Activated naive CD4-positive, alpha-beta T cell treated with anti-CD3 and anti-CD28 coated beads for 36 hours (primary cell): ENCODE results near the gene LY6G5C. TPM values are rescaled to one million over a fixed set of nuclear protein-coding genes. Genes with fewer than 3 reads are reported as not detected.
A peak's percentile ranks its signal among the peaks of the same experiment; 100 is the strongest.

Source experiments
- CTCF ChIA-PET: fragments of 350-600 bp; sonication (Branson Sonifier 250); formaldehyde crosslinking; loops from one replicate; lab custom pipeline; 2021; ENCODE audit warnings: antibody characterized with exemption; lab: Charles Lee
- DNase-seq: peaks from one replicate; pipeline ENCODE4 v3.0.0-alpha.2; 2020
- H3K27ac Mint-ChIP-seq: one replicate; pipeline ENCODE4 v1.8.0; 2021; ENCODE audit warnings: mild to moderate bottlenecking, mixed read lengths
- H3K27me3 Mint-ChIP-seq: one replicate; pipeline ENCODE4 v1.8.0; 2021; ENCODE audit warnings: low read depth, mixed read lengths
- H3K36me3 Mint-ChIP-seq: one replicate; pipeline ENCODE4 v1.8.0; 2021; ENCODE audit warnings: low read depth, mixed read lengths
- H3K4me1 Mint-ChIP-seq: one replicate; pipeline ENCODE4 v1.8.0; 2021; ENCODE audit warnings: low read depth, mixed read lengths
- H3K4me3 Mint-ChIP-seq: one replicate; pipeline ENCODE4 v1.8.0; 2021; ENCODE audit warnings: mild to moderate bottlenecking, moderate library complexity, mixed read lengths
- H3K9me3 Mint-ChIP-seq: one replicate; pipeline ENCODE4 v1.8.0; 2021; ENCODE audit warnings: mixed read lengths
- intact Hi-C: fragments of 100-400 bp; cut with micrococcal nuclease; formaldehyde crosslinking; loops from one replicate; pipeline ENCODE4 v1.15.1; 2023
- microRNA-seq: library from miRNA; unstranded; fragments of <30 nt; microRNA quantifications from one replicate; pipeline ENCODE4 v1.2.0, GENCODE V29; 2022; ENCODE audit warnings: borderline microRNAs expressed, borderline replicate concordance
- total RNA-seq, 2 experiments: library from RNA; stranded (reverse); gene quantifications; one replicate each; pipeline ENCODE4 v1.2.3, GENCODE V29; 2021

LY6G5C gene
- total RNA-seq, 2 experiments from 2014 or later = 0.93 to 1.4 TPM

- intact Hi-C loops = no loop called here
- no peaks in the 10 kb centered on the region for H3K27me3 Mint-ChIP-seq
- peaks cover 11% of the 10 kb centered on the region for H3K4me1 Mint-ChIP-seq
- peak overlapping the region; percentile 14 for H3K27ac Mint-ChIP-seq
- H3K9me3 Mint-ChIP-seq = no peaks in the 10 kb centered on the region
- CTCF ChIA-PET = no interaction called here
- H3K4me3 Mint-ChIP-seq = no peak overlapping the region
- H3K36me3 Mint-ChIP-seq = peaks cover 80% of the 10 kb centered on the region
- DNase-seq = no peak
Measured at GRCh38 chr6:31627690-31628287, 53.1 kb downstream of the LY6G5C start.

DNA sequence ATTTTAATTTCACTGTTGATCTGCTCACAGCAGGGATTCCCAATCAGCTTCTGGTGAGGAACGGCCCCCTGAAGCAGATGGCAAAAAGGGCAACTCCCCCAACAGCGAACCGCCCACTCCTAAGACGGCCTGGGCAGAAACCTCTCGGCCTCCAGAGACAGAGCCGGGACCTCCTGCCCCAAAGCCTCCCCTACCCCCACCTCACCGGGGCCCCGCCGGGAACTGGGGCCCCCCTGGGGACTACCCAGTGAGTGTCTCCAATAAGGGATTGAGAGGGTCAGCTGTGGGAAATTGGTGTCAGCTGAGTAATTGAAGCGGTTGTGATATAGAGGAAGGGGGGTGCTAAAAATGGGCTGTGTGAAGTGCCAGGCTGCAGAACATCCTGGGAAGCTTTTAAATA is 53.9 kb downstream of the LY6G5C start:
- no peaks in the 10 kb centered on the region for H3K27me3 Mint-ChIP-seq
- peaks cover 20% of the 10 kb centered on the region for H3K4me1 Mint-ChIP-seq
- H3K36me3 Mint-ChIP-seq = peaks cover 83% of the 10 kb centered on the region
- H3K9me3 Mint-ChIP-seq = no peaks in the 10 kb centered on the region
- DNase-seq = no peak
- CTCF ChIA-PET = no interaction called here
- intact Hi-C loops = no loop called here
- no peak overlapping the region for H3K4me3 Mint-ChIP-seq
- H3K27ac Mint-ChIP-seq = no peak overlapping the region

Small RNAs within 50 kb of the gene (microRNA-seq; reads per million reads assigned to microRNA genes)
- gene MIR4646 (not detected), gene MIR6832 (not detected)

Other genes starting within 250 kb of the LY6G5C start
- 10 to 100 TPM; 21.4 to 22.6 TPM for gene MICB, start 182.9 kb downstream of the LY6G5C start, total RNA-seq
- not detected for gene MCCD1, start 152.1 kb downstream of the LY6G5C start, total RNA-seq
- 100 to 1,000 TPM; 600 to 624 TPM for gene DDX39B, start 139.1 kb downstream of the LY6G5C start, total RNA-seq
- 1 to 10 TPM; 1.2 to 1.4 TPM for gene ATP6V1G2, start 134.5 kb downstream of the LY6G5C start, total RNA-seq
- gene NFKBIL1, start 133.5 kb downstream of the LY6G5C start, total RNA-seq = 10 to 100 TPM; 20.4 to 20.6 TPM
- gene LTA, start 108.8 kb downstream of the LY6G5C start, total RNA-seq = 100 to 1,000 TPM; 165 to 173 TPM
- gene TNF, start 105.5 kb downstream of the LY6G5C start, total RNA-seq = 10 to 100 TPM; 31.6 to 33.2 TPM
- gene LTB, start 98.6 kb downstream of the LY6G5C start, total RNA-seq = 10 to 100 TPM; 50.5 to 52.3 TPM
- 10 to 100 TPM; 11.5 to 12.5 TPM for gene LST1, start 94.8 kb downstream of the LY6G5C start, total RNA-seq
- 1 to 10 TPM; 2.8 TPM for gene NCR3, start 88.1 kb downstream of the LY6G5C start, total RNA-seq
- gene AIF1, start 65.8 kb downstream of the LY6G5C start, total RNA-seq = 100 to 1,000 TPM; 120 to 129 TPM
- 100 to 1,000 TPM; 283 to 304 TPM for gene PRRC2A, start 60.4 kb downstream of the LY6G5C start, total RNA-seq
- 100 to 1,000 TPM; 286 to 295 TPM for gene BAG6, start 28.4 kb downstream of the LY6G5C start, total RNA-seq
- gene APOM, start 25.2 kb downstream of the LY6G5C start, total RNA-seq = 1 to 10 TPM; 2.6 to 3.7 TPM
- gene C6orf47, start 20.3 kb downstream of the LY6G5C start, total RNA-seq = 1 to 10 TPM; 8.8 to 9.0 TPM
- 10 to 100 TPM; 31.2 to 32.4 TPM for gene GPANK1, start 16.1 kb downstream of the LY6G5C start, total RNA-seq
- gene CSNK2B, start 15.0 kb downstream of the LY6G5C start, total RNA-seq = 100 to 1,000 TPM; 215 to 219 TPM
- 1 to 10 TPM; 6.4 to 6.5 TPM for gene LY6G5B, start 11.1 kb downstream of the LY6G5C start, total RNA-seq
- gene ABHD16A, start 22.3 kb upstream of the LY6G5C start, total RNA-seq = 10 to 100 TPM; 19.9 to 22.5 TPM
- gene LY6G6F, start 25.8 kb upstream of the LY6G5C start, total RNA-seq = not detected
- not detected for gene LY6G6D, start 34.3 kb upstream of the LY6G5C start, total RNA-seq
- gene LY6G6C, start 40.7 kb upstream of the LY6G5C start, total RNA-seq = not detected
- under 1 TPM in 1 of 2 experiments, not detected in 1; 0.49 TPM for gene MPIG6B, start 42.3 kb upstream of the LY6G5C start, total RNA-seq
- gene DDAH2, start 48.2 kb upstream of the LY6G5C start, total RNA-seq = 10 to 100 TPM in 1 of 2 experiments, 1 to 10 TPM in 1; 8.5 to 11.3 TPM
- 100 to 1,000 TPM; 348 to 353 TPM for gene CLIC1, start 55.5 kb upstream of the LY6G5C start, total RNA-seq
- gene MSH5, start 58.9 kb upstream of the LY6G5C start, total RNA-seq = 100 to 1,000 TPM; 101 to 105 TPM
- gene SAPCD1, start 81.6 kb upstream of the LY6G5C start, total RNA-seq = 10 to 100 TPM in 1 of 2 experiments, 1 to 10 TPM in 1; 9.8 to 10.5 TPM
- under 1 TPM; 0.69 to 0.89 TPM for gene VWA7, start 96.3 kb upstream of the LY6G5C start, total RNA-seq
- 100 to 1,000 TPM; 157 to 161 TPM for gene VARS1, start 114.7 kb upstream of the LY6G5C start, total RNA-seq
- gene LSM2, start 125.9 kb upstream of the LY6G5C start, total RNA-seq = 100 to 1,000 TPM; 172 to 174 TPM
- under 1 TPM; 0.86 to 0.95 TPM for gene HSPA1L, start 134.2 kb upstream of the LY6G5C start, total RNA-seq
- gene HSPA1A, start 134.5 kb upstream of the LY6G5C start, total RNA-seq = 10 to 100 TPM; 19.8 to 23.1 TPM
- 10 to 100 TPM; 47.8 to 50.1 TPM for gene HSPA1B, start 146.7 kb upstream of the LY6G5C start, total RNA-seq
- gene NEU1, start 181.8 kb upstream of the LY6G5C start, total RNA-seq = 1 to 10 TPM; 8.4 to 9.2 TPM
- gene SLC44A4, start 197.9 kb upstream of the LY6G5C start, total RNA-seq = under 1 TPM in 1 of 2 experiments, not detected in 1; 0.10 TPM
- 10 to 100 TPM; 33.0 to 37.3 TPM for gene EHMT2, start 216.6 kb upstream of the LY6G5C start, total RNA-seq
- gene ZBTB12, start 221.0 kb upstream of the LY6G5C start, total RNA-seq = under 1 TPM; 0.57 to 0.69 TPM
- gene C2, start 246.7 kb upstream of the LY6G5C start, total RNA-seq = 1 to 10 TPM; 1.6 to 2.1 TPM